ENCODE measurements around the gene SLC15A1.

DNA sequence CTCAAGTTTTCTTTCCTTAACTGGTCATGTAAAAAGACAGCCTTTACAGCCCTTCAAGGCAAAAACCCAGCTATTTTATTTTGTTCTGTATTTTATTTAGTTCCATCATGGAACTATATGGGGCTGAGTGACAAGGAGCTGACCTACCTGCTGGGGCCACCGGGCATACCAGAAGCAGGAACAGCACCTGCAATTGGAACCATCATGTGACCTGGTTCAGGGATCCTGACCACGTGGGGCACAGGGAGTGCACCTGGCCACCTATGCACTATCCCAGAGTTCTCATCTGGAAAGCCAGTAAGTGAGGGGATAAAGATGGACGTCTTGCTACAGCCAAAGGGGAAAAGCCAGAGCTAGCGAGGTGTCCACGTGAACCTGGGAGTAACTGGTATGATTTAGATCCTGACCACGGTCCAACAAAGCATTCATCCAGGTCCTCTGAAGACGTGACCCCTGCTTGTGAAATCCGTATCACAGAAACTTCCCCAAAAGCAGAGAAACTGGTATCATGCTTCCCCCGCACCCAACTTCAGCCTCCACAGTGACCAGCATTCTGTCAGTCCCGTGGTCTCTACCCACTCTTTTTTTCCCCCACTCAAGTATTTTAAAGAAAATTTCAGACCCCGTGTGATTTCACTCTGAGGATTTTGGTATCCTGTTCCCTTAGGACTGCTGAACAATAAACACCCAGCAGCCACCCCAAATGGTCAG is 40.5 kb upstream of the SLC15A1 start:
- TF ChIP-seq POLR2A (IDR thresholded peaks at IDR 0.05) (no peak), CTCF (IDR thresholded peaks at IDR 0.05) (no peak)
